ENCODE data around the gene BID.

DNA sequence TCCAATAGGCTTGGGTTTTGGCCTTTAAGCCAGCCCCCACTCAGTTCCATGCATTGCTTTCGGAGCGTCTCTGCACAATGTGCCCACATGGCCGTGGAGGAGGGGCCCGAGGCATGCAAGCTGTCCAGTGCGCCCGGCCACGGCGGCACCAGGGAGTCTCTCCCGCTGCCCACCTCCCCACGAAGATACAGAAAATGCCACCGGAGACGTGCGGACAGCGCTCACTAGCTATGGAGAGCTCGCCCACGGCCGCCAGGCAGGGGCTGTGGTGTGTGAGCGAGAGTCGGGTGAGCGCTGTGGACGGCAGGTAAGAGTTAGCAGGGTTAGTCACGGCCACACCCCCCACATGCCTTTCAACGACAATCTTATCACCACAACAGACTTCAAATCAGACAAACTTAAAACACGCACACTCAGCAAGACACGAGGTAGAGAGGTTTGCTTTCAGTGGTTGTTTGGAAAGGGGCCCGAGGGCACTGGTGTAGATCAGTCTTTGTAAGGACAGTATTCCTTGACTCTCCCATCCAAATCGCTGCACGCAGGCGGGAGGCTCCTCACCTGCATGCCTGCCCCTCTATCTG is 18.7 kb upstream of the BID start:
- TF ChIP-seq POLR2A (IDR thresholded peaks at IDR 0.05) = no peak
- TF ChIP-seq, protein P1, sequence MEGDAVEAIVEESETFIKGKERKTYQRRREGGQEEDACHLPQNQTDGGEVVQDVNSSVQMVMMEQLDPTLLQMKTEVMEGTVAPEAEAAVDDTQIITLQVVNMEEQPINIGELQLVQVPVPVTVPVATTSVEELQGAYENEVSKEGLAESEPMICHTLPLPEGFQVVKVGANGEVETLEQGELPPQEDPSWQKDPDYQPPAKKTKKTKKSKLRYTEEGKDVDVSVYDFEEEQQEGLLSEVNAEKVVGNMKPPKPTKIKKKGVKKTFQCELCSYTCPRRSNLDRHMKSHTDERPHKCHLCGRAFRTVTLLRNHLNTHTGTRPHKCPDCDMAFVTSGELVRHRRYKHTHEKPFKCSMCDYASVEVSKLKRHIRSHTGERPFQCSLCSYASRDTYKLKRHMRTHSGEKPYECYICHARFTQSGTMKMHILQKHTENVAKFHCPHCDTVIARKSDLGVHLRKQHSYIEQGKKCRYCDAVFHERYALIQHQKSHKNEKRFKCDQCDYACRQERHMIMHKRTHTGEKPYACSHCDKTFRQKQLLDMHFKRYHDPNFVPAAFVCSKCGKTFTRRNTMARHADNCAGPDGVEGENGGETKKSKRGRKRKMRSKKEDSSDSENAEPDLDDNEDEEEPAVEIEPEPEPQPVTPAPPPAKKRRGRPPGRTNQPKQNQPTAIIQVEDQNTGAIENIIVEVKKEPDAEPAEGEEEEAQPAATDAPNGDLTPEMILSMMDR (IDR thresholded peaks at IDR 0.05) = no peak

Data from adrenal gland (tissue), 5 donors.